Suppressor macrophage (primary cell): ENCODE data around the gene CLCN6.

Experiments used
- DNase-seq, 4 experiments: peaks; one replicate each; pipeline ENCODE4 v3.0.0-alpha.2; 2020 to 2022

CLCN6 gene

DNA sequence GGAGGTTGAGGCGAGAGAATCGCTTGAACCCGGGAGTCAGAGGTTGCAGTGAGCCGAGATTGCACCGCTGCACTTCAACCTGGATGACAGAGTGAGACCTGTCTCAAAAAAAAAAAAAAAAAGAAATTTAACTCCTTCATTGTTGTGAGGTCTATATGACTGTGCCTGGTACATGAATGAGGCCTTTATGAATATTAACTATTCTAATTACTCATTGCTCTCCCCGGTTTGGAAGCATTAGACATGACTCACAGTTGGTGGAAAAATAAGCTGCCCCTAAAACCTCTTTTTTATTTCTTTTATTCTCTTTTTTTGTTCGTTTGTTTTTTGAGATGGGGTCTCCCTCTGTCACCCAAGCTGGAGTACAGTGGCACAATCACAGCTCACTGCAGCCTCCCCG lies 49.4 kb downstream of the CLCN6 start:
- no peak for DNase-seq

DNA sequence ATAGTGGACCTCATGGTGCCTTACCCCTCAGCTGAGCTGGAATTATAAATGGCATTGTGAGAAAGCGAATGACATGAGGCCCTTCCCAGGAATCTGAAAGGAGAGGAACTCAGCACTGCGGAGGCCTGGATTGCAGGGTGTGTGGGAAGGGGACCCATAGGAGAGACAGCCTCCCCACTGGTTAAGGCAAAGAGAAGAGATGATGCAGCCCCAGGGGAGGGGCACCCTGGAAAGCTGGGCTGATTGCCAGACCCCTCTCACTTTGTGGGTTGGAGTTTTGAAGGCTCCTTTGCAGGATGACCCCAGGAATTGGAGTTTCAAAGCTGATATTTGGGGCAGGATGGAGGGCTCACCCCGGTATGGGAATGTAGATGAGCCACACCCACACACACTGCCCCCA lies 50.7 kb downstream of the CLCN6 start:
- DNase-seq = no peak

GRCh38 chr1:11857164-11857851 lies 51.3 kb downstream of the CLCN6 start:
- no peak for DNase-seq

DNA sequence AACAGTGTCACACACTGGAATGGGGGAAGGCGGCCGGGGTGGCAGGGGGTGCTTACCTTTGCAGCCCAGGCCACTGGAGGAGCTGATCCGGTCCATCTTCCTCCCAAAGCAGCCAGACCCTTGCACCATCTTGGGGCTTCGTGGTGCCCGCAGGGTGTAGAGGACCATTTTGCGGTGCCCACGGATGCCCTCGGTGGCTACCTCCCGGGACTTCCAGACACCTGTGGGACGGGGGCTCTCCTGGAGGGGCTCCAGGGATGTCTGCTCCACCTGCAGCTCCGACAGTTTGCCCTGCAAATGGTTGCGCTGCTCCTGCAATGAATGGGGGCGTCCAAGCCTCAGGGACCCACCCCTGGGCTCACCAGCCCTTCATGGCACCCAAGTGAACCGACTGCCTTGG lies 52.2 kb downstream of the CLCN6 start:
- no peak for DNase-seq

- DNase-seq = no peak
Observed at GRCh38 chr1:11858613-11858967, 52.6 kb downstream of the CLCN6 start, which contains the start of gene NPPB. Gene NPPB, minus strand, starts transcription at chr1:11858945. Its CDS starts 112 bp downstream, at chr1:11858833.

GRCh38 chr1:11858968-11859871 lies 53.2 kb downstream of the CLCN6 start:
- DNase-seq = peak; percentile 47 to 76 (median 56)

DNA sequence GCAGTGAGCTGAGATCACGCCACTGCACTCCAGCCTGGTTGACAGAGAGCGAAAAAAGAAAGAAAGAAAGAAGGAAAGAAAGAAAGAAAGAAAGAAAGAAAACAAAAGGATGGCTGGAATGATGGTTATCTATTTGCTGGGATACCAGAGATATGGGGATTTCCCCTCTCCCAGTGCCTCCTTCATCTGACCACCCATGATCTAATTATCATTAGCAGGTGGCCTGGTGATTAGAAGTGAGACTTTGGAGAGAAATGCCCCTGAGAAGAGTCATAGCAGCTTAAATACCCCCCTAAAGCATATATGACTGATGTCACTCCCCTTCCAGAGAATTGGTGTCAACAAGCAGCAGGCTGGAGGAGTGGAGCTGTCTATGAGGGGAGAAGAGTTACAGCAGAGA lies 54.1 kb downstream of the CLCN6 start:
- DNase-seq = no peak

GRCh38 chr1:11860587-11860986 lies 54.6 kb downstream of the CLCN6 start:
- DNase-seq = no peak

DNA sequence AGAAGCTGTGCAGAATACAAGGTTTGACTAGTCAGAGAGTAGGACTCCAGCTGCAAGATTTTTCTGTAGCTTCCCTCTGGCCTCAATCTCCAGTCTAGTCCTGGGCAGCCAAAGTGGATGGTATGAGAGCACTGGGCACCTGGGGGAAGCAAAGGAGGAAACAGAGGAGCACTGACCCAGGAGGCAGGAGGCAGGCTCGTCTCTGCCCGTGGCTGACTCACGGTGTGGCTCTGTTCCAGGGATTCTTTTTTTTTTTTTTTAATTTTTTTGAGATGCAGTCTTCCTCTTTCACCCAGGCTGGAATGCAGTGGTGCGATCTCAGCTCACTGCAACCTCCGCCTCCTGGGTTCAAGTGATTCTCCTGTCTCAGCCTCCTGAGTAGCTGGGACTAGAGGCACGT lies 56.9 kb downstream of the CLCN6 start:
- DNase-seq = peak in 2 of 4 experiments; percentile 14 to 27

GRCh38 chr1:11868331-11868980 lies 62.5 kb downstream of the CLCN6 start:
- no peak for DNase-seq

DNA sequence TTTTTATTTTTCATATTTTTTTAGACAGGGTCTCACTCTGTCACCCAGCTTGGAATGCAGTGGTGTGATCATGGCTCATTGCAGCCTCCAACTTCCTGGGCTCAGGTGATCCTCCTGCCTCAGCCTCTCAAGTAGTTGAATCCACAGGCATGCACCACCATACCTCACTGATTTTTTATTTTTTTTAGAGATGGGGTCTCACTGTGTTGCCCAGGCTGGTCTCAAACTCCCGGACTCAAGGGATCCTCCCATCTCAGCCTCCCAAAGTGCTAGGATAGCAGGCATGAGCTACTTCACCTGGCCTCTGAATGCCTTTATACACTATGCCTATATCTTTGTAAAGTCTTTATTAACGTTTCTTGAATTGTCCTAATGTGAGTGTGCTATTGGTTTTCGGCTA lies 63.1 kb downstream of the CLCN6 start:
- no peak for DNase-seq

GRCh38 chr1:11869650-11870207 lies 63.7 kb downstream of the CLCN6 start:
- DNase-seq = no peak

GRCh38 chr1:11872545-11872944 lies 66.6 kb downstream of the CLCN6 start:
- DNase-seq = no peak

- DNase-seq = no peak
Observed at GRCh38 chr1:11873395-11874257, 67.6 kb downstream of the CLCN6 start.

GRCh38 chr1:11874258-11874562 lies 68.2 kb downstream of the CLCN6 start:
- DNase-seq = no peak

DNA sequence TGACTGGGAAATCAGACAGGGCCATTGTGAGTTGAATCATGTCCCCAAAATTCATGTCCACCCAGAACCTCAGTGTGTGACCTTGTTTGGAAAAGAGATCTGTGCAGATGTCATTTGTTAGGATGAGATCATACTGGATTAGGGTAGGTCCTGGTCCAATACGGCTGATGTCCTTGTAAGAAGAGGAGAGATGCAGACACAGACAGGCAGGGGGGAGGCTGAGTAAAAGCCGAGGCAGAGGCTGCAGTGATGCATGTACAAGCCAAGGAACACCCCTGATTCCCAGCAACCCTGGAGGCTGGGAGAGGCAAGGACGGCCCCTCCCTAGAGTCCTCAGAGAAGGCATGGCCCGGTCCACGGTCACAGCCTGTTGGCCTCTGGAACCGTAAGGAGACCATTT lies 68.6 kb downstream of the CLCN6 start:
- DNase-seq = no peak

GRCh38 chr1:11875094-11875493 lies 69.1 kb downstream of the CLCN6 start:
- no peak for DNase-seq

- no peak for DNase-seq
Observed at GRCh38 chr1:11877074-11877473, 71.1 kb downstream of the CLCN6 start.

DNA sequence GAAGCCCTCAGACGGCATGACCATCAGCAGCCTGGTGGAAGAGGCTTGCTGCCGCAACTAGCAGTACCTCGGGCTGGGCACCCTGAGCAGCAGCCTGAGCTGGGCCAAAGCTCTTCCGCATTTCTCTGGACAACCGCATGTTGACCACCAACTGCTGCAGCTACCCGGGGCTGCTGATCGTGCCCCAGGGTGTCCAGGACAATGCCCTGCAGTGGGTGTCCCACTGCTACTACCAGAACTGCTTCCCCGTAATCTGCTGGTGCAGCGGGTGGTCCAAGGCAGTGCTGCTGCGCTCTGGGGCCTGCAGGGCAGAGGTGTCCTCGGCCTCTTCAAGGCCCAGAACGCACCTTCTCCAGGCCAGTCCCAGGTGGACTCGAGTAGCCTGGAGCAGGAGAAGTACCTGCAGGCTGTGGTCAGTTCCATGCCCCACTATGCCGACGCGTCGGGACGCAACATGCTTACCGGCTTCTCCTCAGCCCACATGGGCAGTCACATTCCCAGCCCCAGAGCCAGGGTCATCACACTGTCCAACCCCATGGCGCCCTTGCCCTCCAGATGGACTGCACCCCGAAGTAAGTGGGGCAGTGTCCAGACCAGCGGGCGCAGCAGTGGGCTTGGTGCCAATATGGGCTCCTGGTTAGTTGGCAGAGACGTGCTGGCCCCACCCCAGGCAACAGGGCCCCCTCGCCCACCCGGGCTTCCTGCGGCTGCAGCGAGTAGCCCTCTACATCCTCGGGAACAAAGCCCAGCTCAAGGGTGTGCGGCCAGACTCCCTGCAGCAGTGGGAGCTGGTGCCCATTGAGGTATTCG lies 72.3 kb downstream of the CLCN6 start:
- no peak for DNase-seq

- DNase-seq = no peak
Observed at GRCh38 chr1:11878891-11879190, 72.8 kb downstream of the CLCN6 start.

GRCh38 chr1:11879311-11880180 lies 73.6 kb downstream of the CLCN6 start:
- no peak for DNase-seq
